Right lobe of liver (tissue), 4 donors: ENCODE data around the gene CCL3.

Experiments
- POLR2A ChIP-seq: fragments of 450-650 bp; IDR thresholded peaks from one replicate; pipeline ENCODE4 v1.6.1; 2017; ENCODE audit warnings: antibody characterized with exemption, mild to moderate bottlenecking
- TF ChIP-seq, protein P1 (sequence below), 4 donors: fragments of 200-600 bp in 3 of 4; fragments of 450-650 bp in 1 of 4; IDR thresholded peaks; one replicate each; pipeline versions ENCODE4 v1.5.1 to v1.8.0; 2016 to 2022; ENCODE audit warnings: antibody characterized with exemption in 4 of 4, mild to moderate bottlenecking in 2 of 4
- donor health status: DM: no; HTN: no; CAD: no.
- donor health status: DM: no; HTN: no; CAD: no.
- donor health status: DM: no; HTN: yes; CAD: no.

DNA sequence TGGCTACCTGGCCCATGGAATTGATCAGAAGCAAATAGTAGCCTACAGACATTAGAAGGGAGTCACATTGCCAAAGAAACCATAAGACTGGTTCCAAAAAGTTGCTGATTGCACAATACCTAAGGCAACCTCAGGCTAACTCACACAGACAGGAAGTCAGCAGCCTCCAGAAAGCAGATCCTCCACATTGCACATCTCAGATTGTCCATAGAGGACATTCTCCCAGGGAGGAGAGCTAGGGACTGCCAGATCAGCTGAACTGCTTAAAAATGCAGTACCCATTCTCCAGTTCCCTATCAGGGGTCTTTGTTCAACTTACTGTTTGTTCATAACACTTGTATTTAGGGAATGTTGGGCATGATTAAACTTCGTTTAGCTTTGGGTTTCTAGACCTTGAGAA is 4.2 kb downstream of the CCL3 start:
- TF ChIP-seq, protein P1, sequence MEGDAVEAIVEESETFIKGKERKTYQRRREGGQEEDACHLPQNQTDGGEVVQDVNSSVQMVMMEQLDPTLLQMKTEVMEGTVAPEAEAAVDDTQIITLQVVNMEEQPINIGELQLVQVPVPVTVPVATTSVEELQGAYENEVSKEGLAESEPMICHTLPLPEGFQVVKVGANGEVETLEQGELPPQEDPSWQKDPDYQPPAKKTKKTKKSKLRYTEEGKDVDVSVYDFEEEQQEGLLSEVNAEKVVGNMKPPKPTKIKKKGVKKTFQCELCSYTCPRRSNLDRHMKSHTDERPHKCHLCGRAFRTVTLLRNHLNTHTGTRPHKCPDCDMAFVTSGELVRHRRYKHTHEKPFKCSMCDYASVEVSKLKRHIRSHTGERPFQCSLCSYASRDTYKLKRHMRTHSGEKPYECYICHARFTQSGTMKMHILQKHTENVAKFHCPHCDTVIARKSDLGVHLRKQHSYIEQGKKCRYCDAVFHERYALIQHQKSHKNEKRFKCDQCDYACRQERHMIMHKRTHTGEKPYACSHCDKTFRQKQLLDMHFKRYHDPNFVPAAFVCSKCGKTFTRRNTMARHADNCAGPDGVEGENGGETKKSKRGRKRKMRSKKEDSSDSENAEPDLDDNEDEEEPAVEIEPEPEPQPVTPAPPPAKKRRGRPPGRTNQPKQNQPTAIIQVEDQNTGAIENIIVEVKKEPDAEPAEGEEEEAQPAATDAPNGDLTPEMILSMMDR (IDR thresholded peaks at IDR 0.05): no peak
- no peak for TF ChIP-seq POLR2A
